WI38 (cell line): Measurements from ENCODE around the gene APBB1IP.

Experiments
- H3K4me3 ChIP-seq: 2 replicates; pipeline ENCODE4 v1.5.1; 2011; ENCODE audit warnings: low read depth, mild to moderate bottlenecking, control low read depth, low read length
- TF ChIP-seq, protein P1 (sequence below): IDR thresholded peaks from 2 replicates; pipeline ENCODE4 v1.5.1; 2012; ENCODE audit warnings: low read depth, mild to moderate bottlenecking, control low read depth, low read length

APBB1IP gene

GRCh38 chr10:26543567-26544306 lies 105.6 kb downstream of the APBB1IP start:
- TF ChIP-seq, protein P1, sequence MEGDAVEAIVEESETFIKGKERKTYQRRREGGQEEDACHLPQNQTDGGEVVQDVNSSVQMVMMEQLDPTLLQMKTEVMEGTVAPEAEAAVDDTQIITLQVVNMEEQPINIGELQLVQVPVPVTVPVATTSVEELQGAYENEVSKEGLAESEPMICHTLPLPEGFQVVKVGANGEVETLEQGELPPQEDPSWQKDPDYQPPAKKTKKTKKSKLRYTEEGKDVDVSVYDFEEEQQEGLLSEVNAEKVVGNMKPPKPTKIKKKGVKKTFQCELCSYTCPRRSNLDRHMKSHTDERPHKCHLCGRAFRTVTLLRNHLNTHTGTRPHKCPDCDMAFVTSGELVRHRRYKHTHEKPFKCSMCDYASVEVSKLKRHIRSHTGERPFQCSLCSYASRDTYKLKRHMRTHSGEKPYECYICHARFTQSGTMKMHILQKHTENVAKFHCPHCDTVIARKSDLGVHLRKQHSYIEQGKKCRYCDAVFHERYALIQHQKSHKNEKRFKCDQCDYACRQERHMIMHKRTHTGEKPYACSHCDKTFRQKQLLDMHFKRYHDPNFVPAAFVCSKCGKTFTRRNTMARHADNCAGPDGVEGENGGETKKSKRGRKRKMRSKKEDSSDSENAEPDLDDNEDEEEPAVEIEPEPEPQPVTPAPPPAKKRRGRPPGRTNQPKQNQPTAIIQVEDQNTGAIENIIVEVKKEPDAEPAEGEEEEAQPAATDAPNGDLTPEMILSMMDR = no peak
- no peak overlapping the region for H3K4me3 ChIP-seq

DNA sequence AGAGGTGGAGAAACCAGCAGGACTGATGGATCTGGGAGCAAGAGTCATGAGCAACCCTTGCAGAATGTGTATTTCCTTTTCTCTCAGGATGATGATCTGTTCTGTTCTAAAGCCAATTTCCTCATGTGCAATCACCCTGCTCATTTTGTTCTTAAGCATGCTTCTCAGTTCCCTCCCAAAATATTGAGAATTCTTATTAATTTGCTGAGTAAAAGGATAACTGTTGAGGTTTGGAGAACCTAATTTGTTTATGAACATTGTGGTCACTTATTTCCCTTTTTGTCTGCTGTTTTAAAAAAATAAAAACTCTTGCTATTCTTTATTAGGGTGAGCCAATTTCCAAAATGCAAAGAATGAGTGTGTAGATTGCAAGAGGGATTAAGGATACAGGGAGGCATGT lies 106.8 kb downstream of the APBB1IP start:
- H3K4me3 ChIP-seq = no peak overlapping the region
- TF ChIP-seq, protein P1 = no peak

- H3K4me3 ChIP-seq = no peak overlapping the region
- TF ChIP-seq, protein P1 = no peak
These were observed 112.8 kb downstream of the APBB1IP start for GRCh38 chr10:26550774-26551526.

DNA sequence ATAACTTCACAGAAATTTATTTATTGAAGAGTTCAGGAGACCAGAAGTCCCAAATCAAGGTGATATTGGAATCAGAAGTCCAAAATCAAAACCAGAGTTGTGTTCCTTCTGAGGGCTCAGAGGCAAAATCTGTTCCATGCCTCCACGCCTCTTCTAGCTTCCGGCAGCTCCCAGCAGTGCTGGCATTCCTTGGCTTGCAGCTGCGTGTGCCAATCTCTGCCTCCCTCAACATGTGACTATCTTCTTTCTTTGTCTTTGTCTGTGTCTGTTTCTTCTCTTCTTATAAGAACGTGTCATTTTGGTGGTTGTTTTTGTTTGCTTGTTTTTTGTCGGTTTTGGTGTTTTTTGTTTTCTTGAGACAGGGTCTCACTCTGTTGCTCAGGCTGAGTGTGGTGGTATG lies 116.1 kb downstream of the APBB1IP start:
- no peak overlapping the region for H3K4me3 ChIP-seq
- TF ChIP-seq, protein P1 = no peak

- H3K4me3 ChIP-seq = no peak overlapping the region
These were observed 117.7 kb downstream of the APBB1IP start for GRCh38 chr10:26555719-26556368.

GRCh38 chr10:26556748-26557640 lies 118.9 kb downstream of the APBB1IP start:
- TF ChIP-seq, protein P1 = no peak
- no peak overlapping the region for H3K4me3 ChIP-seq

More at GRCh38 chr10:26555719-26556368, 117.7 kb downstream of the APBB1IP start:
- TF ChIP-seq, protein P1 = no peak
